Skeletal muscle cell (primary cell): ENCODE data around the gene IAH1.
"Not testable (repeated sequence)": the region's sequence is repeated elsewhere in the genome, so short reads cannot be mapped to it uniquely, and the experiment has no call there.

Experiments
- DNase-seq: peaks from one replicate; pipeline ENCODE4 v3.0.0-alpha.2; 2010; ENCODE audit warnings: low read depth
- H3K4me3 ChIP-seq: 2 replicates; pipeline ENCODE4 v1.5.1; 2011; ENCODE audit warnings: low read depth, mild to moderate bottlenecking, control low read depth, low read length, moderate library complexity

IAH1 gene

DNA sequence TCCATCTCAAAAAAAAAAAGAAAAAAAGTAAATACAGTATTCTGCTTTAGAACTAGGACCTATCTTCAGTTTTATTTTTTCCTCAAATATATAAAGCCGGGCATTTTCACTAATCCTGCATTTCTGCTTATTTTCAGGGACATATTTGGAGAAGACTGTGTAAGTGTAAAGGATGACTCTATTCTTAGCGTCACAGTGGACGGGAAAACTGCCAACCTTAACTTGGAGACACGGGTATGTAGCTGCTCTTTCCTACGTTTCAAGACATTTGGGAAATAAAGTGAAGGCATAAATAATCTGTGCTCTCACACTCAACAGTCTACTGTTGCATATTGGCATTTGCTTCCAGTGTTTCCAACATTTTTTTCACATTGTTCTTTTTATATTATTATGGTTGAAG is 3.1 kb upstream of the IAH1 start:
- H3K4me3 ChIP-seq = no peak overlapping the region
- no peak for DNase-seq

DNA sequence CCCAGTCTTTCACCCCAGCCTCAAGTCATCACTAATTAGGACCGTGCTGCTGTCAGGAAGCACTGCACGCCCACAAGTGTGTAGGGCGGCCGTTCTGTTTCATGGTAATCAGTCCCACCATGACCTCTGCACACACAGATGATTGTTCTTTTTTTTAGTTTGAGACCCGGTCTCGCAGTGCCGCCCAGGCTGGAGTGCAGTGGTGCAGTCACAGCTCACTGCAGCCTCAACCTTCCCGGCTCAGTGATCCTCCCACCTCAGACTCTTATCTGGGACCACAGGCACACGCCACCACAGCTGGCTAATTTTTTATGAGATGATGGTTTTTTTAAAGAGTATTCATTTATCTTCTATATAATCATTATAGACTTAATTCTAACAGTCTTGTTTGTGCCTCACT is 1.8 kb upstream of the IAH1 start:
- H3K4me3 ChIP-seq = no peak overlapping the region
- no peak for DNase-seq

DNA sequence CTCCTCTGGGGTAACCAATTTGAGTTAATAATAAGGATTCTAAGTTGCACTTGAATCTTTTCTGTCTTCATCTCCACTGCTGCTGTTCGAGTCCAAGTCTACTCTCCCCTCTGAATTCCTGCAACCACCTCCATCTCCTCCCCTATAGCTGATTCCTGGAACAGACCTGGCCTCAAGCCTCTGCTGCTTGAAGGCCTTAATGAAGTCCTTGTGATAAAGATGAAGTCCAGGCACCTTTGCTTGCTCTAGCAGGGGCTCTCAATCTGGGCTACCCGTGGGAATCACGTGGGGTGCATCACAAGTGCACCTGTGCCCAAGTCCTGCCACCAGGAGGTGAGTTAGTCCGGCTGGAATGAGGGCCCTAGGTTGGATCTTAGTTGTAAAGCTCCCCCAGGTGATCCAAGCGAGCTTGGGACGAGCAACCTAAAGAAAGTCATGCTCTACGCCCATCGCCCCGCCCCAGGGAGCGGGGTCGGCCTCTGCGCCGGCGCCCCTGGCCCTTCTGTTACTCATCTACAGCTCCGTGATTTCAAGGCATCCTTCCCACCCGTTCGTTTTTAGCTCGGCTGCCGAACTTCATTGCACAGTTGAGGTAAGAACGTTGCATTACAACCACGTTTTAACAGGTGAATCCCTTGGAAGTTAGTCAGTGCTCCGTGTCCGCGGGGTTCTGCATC is 905 bp upstream of the IAH1 start:
- DNase-seq = no peak

DNA sequence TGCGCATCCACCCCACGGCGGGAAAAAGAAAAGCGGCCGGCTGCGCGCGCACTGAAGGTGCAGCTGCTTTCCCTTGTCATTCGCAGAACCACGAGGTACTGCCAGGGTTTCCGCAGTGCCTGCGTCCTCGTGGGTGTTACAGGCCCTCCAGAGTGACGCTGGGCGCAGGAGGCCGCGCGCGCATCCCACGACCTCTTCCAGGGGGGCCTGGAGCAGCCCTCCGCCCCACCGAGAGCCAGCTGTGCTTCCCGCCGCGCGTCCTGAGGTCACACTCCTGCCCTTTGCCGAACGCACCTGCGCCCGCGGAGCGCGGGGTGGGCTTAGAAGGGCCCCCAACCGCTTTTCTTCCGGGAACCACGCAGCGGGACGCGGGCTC is 378 bp upstream of the IAH1 start:
- DNase-seq = no peak
- H3K4me3 ChIP-seq = peak overlapping the region; percentile 82

More for the DNA sequence above, 905 bp upstream of the IAH1 start:
- peak overlapping the region; percentile 82 for H3K4me3 ChIP-seq

DNA sequence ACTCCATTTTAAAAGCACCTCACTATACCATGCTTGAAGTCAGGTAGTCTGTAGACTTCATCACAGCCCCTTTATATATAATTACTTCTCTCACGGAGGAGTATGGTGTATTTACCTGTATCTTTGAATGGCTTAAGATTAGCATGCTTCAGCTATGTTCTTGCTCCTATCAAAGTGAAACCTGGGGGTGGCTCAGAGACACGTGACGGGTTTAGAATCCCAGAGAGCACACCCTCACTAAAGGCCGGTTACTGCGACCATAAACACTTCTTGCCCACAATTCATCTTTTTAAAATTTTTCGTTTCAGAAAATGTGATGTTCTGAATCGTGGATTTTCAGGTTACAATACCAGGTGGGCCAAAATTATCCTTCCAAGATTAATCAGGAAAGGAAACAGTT is 3.6 kb downstream of the IAH1 start:
- no peak for DNase-seq
- H3K4me3 ChIP-seq = no peak overlapping the region

DNA sequence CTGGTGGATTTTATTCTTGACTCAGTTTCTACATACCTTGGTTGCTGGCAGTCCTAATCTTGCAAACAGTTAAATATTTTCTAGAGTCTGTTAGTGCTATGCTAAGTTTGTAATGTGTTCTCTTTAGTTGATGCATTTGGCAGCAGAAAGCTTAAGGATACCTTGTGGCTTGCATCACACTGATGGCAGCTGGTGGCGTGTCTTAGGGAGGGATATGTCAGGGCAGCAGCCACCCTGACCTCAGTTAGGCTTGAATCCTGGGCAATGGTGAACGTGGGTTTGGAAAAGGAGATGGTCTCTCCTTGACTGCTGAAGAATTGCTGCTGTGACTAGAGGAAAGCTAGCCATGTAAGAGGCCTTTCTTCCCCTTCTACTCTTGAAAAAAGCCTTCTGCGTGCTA is 4.2 kb downstream of the IAH1 start:
- DNase-seq = no peak
- no peak overlapping the region for H3K4me3 ChIP-seq

DNA sequence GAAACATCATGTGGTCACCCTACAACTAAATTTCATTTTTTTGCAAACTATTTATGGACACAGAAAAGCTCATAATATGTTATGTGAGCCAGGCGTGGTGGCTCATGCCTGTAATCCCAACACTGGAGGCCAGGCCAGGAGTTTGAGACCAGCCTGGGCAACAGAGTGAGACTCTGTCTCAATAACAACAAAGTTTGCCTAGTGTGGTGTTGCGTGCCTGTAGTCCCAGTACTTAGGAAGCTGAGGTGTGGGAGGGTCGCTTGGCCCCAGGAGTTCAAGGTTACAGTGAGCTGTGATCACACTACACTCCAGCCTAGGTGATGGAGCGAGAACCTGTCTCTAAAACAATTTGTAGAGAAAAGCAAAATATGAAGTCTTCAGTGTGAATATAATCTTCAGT is 5.8 kb downstream of the IAH1 start:
- no peak for DNase-seq
- no peak overlapping the region for H3K4me3 ChIP-seq

DNA sequence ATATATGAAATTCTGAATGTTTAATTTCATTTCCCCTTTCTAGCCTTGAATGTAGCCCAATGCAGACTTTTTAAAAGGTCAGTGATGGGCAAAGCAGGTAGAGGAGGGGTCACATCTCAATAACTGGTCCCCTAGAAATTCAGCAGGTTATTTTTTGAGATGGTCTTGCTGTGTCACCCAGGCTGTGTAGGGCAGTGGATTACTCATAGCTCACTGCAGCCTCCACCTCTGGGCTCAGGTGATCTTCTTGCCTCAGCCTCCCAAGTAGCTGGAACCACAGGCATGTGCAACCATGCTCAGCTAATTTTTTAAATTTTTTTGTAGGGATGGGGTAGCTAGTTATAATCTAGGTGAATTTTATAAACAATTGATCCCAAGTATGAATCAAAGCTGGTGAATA is 8.8 kb downstream of the IAH1 start:
- no peak for DNase-seq
- no peak overlapping the region for H3K4me3 ChIP-seq

DNA sequence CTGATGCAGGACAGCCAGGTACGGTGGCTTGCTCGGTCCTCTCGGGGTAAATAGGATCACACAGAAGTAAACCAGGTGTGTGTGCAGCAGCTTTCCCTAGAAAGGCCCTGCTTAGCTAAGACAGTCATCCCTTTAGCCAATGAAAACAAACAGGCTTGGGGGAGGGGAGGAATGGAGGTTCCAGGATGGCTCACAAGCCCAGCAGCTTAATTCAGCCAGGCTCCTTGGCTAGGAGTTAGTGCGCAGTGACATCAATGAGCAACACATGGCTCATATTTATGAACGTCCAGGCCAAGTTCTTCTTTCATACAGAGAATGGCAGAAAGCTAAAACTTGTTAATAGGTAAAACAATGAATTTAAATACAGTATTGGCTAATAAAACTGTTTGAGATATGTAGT is 10.2 kb downstream of the IAH1 start:
- no peak overlapping the region for H3K4me3 ChIP-seq
- DNase-seq = no peak

DNA sequence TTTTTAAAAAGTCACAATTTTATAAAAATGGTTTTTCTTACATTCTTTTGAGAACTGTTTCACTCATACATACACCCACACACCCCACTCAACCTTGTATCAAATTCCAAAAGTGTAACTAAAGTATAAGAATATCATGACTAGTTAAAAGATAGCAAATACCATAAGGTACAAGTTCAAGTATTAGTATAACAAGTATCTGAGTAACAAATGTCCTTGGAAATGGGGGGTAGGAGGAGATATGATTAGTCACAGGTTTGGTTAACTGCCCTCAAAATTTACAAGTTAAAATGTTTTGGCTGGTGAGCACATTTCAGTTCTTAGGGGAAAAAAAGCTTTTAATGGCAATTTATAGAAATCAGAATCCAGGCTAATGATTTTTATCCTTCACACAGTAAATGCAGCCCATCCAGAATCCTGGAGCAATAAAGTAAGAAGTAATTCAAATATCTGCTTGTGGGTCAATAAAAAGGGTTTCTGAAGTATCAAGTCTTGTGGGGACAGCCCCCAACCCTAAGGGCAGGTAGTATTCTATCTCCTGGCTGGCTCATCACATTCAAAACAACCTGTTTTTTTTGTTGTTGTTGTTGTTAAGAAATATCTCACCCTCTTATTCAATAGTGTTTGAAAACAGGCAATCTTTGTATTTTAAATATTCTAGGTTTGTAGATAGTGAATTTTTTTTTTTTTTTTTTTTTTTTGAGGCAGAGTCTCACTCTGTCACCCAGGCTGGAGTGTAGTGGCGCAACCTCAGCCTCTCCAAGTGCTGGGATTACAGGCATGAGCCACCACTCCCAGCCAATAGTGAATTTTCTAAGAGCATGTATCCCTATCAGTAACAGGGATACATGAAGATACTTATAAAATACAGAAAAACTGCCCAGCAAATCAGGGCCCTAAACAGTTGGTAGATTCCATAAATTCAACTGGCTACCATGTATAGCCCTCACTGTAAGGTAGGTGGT is 14.5 kb downstream of the IAH1 start:
- H3K4me3 ChIP-seq = no peak overlapping the region

DNA sequence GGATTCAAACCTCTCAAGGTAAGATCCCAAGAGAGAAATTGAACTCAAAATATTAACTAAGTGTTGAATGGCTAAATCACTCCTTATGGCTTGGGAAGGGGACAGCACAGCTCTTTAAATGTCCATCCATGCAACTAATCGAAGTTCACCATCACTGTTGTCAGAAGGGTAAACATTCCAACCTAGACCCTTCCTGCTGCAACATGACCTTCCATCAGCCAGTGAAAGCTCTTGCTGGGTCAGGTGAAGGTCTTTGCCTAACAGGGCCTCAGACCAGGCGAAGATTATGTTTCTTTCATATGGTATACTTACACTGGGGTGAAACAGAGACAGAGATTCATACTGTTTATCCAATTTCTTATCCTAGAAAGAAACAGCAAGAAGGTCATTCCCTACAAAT is 16.4 kb downstream of the IAH1 start:
- no peak for DNase-seq
- no peak overlapping the region for H3K4me3 ChIP-seq

More for the DNA sequence above, 14.5 kb downstream of the IAH1 start:
- DNase-seq = no peak

DNA sequence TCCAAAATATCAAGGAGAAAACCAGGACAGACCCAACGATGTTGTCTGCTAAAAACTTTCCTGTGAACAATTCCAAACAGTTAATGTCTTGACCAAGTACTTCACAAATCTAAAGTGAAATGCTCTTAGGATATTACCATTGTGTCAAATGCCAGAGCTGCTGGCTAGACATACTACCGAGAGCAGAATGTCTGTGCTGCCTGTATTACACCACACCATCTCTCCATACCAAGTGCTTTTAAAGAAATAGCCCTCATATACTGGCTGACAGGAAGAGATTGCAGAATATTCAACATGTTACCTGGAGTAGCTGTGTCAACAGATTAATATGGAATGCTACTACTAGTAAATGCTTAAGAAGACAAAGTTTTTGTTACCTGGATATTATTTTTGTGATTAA is 18.6 kb downstream of the IAH1 start:
- no peak overlapping the region for H3K4me3 ChIP-seq
- DNase-seq = no peak

DNA sequence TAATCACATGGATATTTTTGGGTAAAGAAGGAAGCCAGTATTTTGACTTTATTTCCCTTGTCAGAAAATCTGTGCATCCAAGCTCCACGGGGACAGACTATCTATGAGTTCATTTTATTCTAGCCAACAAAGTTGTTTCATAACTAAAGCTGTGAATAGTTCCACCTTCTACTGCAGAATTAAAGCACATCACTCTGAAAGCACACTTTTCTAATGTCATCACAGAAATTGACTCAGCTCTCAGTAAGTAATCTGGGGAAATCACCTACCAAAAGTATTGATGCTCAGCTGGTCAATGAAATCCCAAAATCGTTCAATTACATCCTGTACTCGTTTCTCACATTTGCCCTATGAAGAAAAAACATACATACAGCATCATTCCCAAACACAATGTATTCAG is 19.1 kb downstream of the IAH1 start:
- H3K4me3 ChIP-seq = no peak overlapping the region
- no peak for DNase-seq

DNA sequence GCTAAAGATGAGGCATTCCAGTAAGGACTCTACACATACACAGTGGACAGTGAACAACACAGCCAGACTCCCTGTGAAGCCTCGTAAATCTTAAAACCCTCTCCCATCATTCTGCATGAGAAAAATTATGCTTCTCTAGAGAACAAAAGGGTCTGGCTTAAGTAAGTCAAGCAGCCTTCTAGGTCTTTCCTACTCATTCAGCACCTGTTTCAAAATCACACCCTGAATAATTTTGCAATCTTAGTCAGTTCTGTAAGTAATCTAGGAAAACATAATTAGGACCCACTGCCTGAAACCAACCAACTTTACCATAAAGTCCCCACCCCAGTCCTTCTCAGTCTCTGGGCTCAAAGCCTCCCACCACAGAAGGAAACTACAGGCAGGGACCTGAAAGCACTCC is 19.7 kb downstream of the IAH1 start:
- no peak overlapping the region for H3K4me3 ChIP-seq
- DNase-seq = no peak

DNA sequence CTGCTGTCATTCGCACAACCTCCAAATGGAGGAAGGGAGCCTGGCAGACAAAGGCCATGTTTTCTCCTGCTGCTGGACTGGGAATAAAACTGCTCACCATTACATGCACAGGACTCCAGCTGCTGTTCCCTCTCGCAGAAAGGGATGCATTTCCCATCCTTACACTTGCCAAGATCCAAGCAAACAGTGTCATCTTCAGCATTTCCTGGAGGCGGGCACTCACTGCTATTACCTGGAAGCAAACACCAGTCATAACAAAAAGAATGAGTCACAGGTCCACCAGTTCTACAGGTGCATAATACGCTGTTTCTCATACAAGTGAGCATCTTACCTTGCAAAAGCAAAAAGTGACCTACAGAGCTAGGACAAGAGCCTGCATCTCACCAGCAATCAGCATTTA is 22.7 kb downstream of the IAH1 start:
- H3K4me3 ChIP-seq = no peak overlapping the region
- DNase-seq = no peak

DNA sequence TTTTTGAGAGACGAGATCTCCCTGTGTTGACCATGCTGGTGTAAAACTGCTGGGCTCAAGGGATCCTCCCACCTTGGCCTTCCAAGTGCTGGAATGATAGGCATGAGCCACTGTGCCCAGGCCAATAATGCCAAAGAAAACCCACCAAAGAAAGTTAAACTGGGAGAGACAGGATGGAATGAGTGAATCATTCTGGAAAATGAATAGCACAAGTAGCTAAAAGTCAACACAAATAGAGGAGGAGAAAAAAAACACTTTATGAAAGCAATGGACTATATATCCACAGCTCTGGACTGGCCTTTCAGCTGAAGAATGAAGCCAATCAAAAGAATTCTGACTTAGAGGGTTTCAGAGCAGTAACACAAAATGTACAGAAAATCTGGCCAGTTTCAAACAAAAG is 23.9 kb downstream of the IAH1 start:
- no peak overlapping the region for H3K4me3 ChIP-seq
- DNase-seq = no peak

DNA sequence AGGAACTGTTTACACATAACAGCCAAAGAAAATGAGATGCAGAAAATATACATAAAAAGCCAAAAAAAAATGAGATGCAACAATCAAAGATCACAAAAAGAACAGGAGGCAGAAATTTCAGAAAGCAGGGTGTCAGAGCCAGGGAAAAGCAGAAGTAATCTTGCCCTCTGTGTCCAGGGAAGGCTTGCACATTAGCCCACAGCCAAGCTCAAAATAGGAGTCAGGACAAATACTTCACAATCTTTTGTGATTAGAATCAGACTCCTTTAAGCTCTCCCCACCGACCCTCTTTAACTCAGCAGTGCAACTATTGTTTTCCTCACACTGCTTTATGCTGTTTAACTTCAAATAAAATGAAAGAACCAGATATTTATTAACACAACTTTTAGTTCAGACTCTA is 34.6 kb downstream of the IAH1 start:
- no peak for DNase-seq
- H3K4me3 ChIP-seq = no peak overlapping the region

DNA sequence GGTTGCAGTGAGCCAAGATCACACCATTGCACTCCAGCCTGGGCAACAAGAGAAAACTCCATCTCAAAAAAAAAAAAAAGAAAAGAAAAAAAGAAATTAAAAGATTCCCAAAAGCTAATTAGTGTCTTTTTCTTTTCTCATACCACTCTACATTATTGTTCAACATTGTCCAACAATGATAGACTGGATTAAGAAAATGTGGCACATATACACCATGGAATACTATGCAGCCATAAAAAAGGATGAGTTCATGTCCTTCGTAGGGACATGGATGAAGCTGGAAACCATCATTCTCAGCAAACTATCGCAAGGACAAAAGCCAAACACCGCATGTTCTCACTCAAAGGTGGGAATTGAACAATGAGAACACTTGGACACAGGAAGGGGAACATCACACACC is 39.6 kb downstream of the IAH1 start:
- not testable (repeated sequence) for DNase-seq, H3K4me3 ChIP-seq

DNA sequence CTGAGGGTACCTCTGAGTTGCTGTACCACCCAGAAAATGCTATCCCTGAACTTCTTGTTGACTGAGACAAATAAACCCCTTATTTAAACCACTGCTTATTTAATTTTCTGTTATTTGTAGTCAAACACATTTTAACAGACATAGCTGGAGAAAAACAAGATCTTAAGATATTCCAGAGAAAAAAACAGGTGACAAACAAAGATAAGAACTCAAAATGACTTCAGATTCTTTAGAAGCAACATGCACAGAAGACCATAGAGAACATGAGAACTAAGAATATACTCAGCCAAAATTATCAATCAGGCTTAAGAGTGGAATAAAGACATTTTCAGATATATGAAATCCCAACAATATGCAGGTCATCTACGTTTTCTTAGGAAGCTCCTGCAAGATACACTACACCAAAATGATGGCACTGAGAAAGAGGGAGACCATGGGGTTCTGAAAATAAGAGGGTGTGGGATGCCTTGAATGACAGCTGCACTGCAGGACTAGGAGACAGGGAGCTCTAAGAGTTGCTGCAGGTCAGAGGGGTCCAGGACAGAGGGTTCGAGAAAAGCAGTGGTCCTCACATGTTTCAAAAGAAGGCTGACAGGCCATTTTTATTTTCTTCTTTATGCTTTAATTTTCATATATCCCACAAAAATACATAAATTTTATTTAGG is 42.9 kb downstream of the IAH1 start:
- no peak for DNase-seq

DNA sequence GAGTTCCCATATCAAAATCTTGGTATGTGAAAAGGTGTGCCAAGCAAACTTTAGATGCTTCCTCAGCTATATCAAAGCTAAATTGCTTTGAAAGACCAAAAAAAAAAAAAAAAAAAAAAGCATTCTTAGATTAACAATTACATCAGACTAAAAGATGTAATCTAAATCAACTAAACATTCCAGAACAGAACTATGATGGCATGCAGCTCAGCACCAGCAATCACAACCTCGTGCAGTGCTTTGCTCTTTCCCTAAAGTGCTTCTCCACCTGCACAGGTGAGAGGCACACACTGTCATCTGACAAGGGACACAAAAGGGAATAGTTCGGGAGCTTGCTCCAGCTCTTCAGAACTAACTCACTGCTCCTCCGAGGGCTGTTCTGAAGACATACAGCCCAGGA is 43.8 kb downstream of the IAH1 start:
- no peak overlapping the region for H3K4me3 ChIP-seq
- no peak for DNase-seq

More for the DNA sequence above, 42.9 kb downstream of the IAH1 start:
- H3K4me3 ChIP-seq = no peak overlapping the region
